IMR-90 (cell line): ENCODE results near the gene FAM163B. TPM values are rescaled to one million over a fixed set of nuclear protein-coding genes. Genes with fewer than 3 reads are reported as not detected.

Source experiments
- ATAC-seq: fragments of 200-7000 bp; cut with Tn5 transposase; 2 replicates; pipeline ENCODE4 v1.9.1; 2020; ENCODE audit warnings: low read depth, mild to moderate bottlenecking, moderate library complexity
- BruUV-seq: library from RNA; stranded (reverse); fragments of 400-500 nt; replicated peaks from 2 replicates; lab custom pipeline; 2021; lab: Mats Ljungman, UMichigan
- CTCF ChIA-PET: fragments of 300-600 bp; formaldehyde crosslinking; extraction: SDS; loops from one replicate; lab custom pipeline; 2021; ENCODE audit warnings: antibody characterized with exemption; lab: Yijun Ruan, JAX
- POLR2A ChIA-PET: fragments of 300-600 bp; sonication (Branson Sonifier 250); formaldehyde crosslinking; loops from one replicate; lab custom pipeline; 2022; ENCODE audit warnings: antibody characterized with exemption; ENCODE audit not compliant: unreplicated experiment; lab: Charles Lee
- DNase-seq: peaks from one replicate; pipeline ENCODE4 v3.0.0; 2013
- H2AFZ ChIP-seq: replicated peaks from 2 replicates; pipeline ENCODE3; 2013; ENCODE audit warnings: low read length, mild to moderate bottlenecking; ENCODE audit not compliant: poor library complexity
- H2AK5ac ChIP-seq: 2 replicates; pipeline ENCODE4 v1.6.1; 2013; ENCODE audit warnings: low read depth, low read length, inconsistent platforms
- H2AK9ac ChIP-seq: replicated peaks from 2 replicates; pipeline ENCODE3; 2013; ENCODE audit warnings: mild to moderate bottlenecking, low read depth, low read length, moderate library complexity; ENCODE audit not compliant: poor library complexity
- H2BK120ac ChIP-seq: 2 replicates; pipeline ENCODE4 v1.6.1; 2013; ENCODE audit warnings: low read depth, low read length, inconsistent platforms
- H2BK15ac ChIP-seq: 3 replicates; pipeline ENCODE4 v1.6.1; 2013; ENCODE audit warnings: low read depth, low read length, inconsistent platforms
- H2BK20ac ChIP-seq: 2 replicates; pipeline ENCODE4 v1.6.1; 2013; ENCODE audit warnings: low read depth, mild to moderate bottlenecking, inconsistent platforms, low read length, moderate library complexity
- H2BK5ac ChIP-seq: 2 replicates; pipeline ENCODE4 v1.6.1; 2013; ENCODE audit warnings: mild to moderate bottlenecking, low read depth, low read length, inconsistent platforms; ENCODE audit not compliant: poor library complexity, severe bottlenecking
- H3K14ac ChIP-seq: replicated peaks from 2 replicates; pipeline ENCODE4 v1.6.1; 2013; ENCODE audit warnings: low read depth, low read length, inconsistent platforms
- H3K18ac ChIP-seq: 2 replicates; pipeline ENCODE4 v1.6.1; 2013; ENCODE audit warnings: low read depth, low read length, control low read depth
- H3K23ac ChIP-seq: 2 replicates; pipeline ENCODE4 v1.6.1; 2013; ENCODE audit warnings: low read depth, low read length, inconsistent platforms
- H3K27ac ChIP-seq: 2 replicates; pipeline ENCODE4 v1.5.1; 2013; ENCODE audit warnings: mild to moderate bottlenecking, control low read depth, low read length; ENCODE audit not compliant: insufficient read depth
- H3K27me3 ChIP-seq: 2 replicates; pipeline ENCODE4 v1.6.1; 2013; ENCODE audit warnings: low read length; ENCODE audit not compliant: control insufficient read depth, insufficient read depth
- H3K36me3 ChIP-seq: 2 replicates; pipeline ENCODE4 v1.6.1; 2013; ENCODE audit warnings: low read length, mixed read lengths; ENCODE audit not compliant: control insufficient read depth, insufficient read depth
- H3K4ac ChIP-seq: 2 replicates; pipeline ENCODE4 v1.6.1; 2013; ENCODE audit warnings: low read depth, low read length, inconsistent platforms
- H3K4me1 ChIP-seq: 2 replicates; pipeline ENCODE4 v1.6.1; 2013; ENCODE audit warnings: low read length, mixed read lengths; ENCODE audit not compliant: control insufficient read depth, insufficient read depth
- H3K4me2 ChIP-seq: 2 replicates; pipeline ENCODE4 v1.6.1; 2013; ENCODE audit warnings: low read depth, mild to moderate bottlenecking, control low read depth, low read length, moderate library complexity
- H3K4me3 ChIP-seq: 2 replicates; pipeline ENCODE4 v1.5.1; 2013; ENCODE audit warnings: low read depth, mild to moderate bottlenecking, control low read depth, low read length, moderate library complexity; ENCODE audit not compliant: insufficient read depth
- H3K56ac ChIP-seq: 2 replicates; pipeline ENCODE4 v1.6.1; 2013; ENCODE audit warnings: low read length, inconsistent platforms; ENCODE audit not compliant: insufficient read depth; ENCODE audit errors: extremely low read depth
- H3K79me1 ChIP-seq, 2 experiments: 2 replicates each; pipeline ENCODE4 v1.6.1; 2013; ENCODE audit warnings: low read length in 2 of 2, inconsistent platforms in 1 of 2, low read depth in 1 of 2
- H3K9ac ChIP-seq: 2 replicates; pipeline ENCODE4 v1.6.1; 2013; ENCODE audit warnings: low read depth, low read length, control low read depth
- H3K9me1 ChIP-seq: 2 replicates; pipeline ENCODE4 v1.6.1; 2013; ENCODE audit warnings: low read length, inconsistent platforms; ENCODE audit not compliant: insufficient read depth
- H3K9me3 ChIP-seq: 2 replicates; pipeline ENCODE4 v1.6.1; 2013; ENCODE audit warnings: low read length; ENCODE audit not compliant: control insufficient read depth, insufficient read depth
- H4K20me1 ChIP-seq: 2 replicates; pipeline ENCODE4 v1.6.1; 2013; ENCODE audit warnings: low read length, inconsistent platforms; ENCODE audit not compliant: insufficient read depth
- H4K5ac ChIP-seq: 2 replicates; pipeline ENCODE4 v1.6.1; 2013; ENCODE audit warnings: mild to moderate bottlenecking, low read depth, low read length, control low read depth
- H4K8ac ChIP-seq, 2 experiments: 2 replicates each; pipeline ENCODE4 v1.6.1; 2013; ENCODE audit warnings: low read depth in 2 of 2, low read length in 2 of 2, control low read depth in 1 of 2, inconsistent platforms in 1 of 2
- H4K91ac ChIP-seq: 2 replicates; pipeline ENCODE4 v1.6.1; 2013; ENCODE audit warnings: low read depth, low read length, inconsistent platforms; ENCODE audit not compliant: insufficient read depth
- BHLHE40 ChIP-seq: fragments of 150-350 bp; IDR thresholded peaks from 2 replicates; pipeline ENCODE4 v1.6.1; 2016; ENCODE audit warnings: mild to moderate bottlenecking, low read depth, low read length
- CEBPB ChIP-seq: IDR thresholded peaks from 2 replicates; pipeline ENCODE4 v1.6.1; 2012; ENCODE audit warnings: low read depth, low read length, improper control_type of control experiment
- CHD1 ChIP-seq: IDR thresholded peaks from 2 replicates; pipeline ENCODE4 v1.6.1; 2012; ENCODE audit warnings: low read depth, low read length, improper control_type of control experiment
- CTCF ChIP-seq: conservative IDR thresholded peaks from 2 replicates; pipeline ENCODE4 v1.5.1; 2012; ENCODE audit warnings: mild to moderate bottlenecking, low read depth, low read length, improper control_type of control experiment
- FOS ChIP-seq: fragments of 150-350 bp; IDR thresholded peaks from 2 replicates; pipeline ENCODE4 v1.6.1; 2016; ENCODE audit warnings: low read depth, low read length
- MAFK ChIP-seq: IDR thresholded peaks from 2 replicates; pipeline ENCODE4 v1.6.1; 2012; ENCODE audit warnings: low read depth, low read length, improper control_type of control experiment
- MAZ ChIP-seq: IDR thresholded peaks from 2 replicates; pipeline ENCODE4 v1.6.1; 2012; ENCODE audit warnings: low read depth, mild to moderate bottlenecking, low read length, improper control_type of control experiment, moderate library complexity, borderline replicate concordance
- MXI1 ChIP-seq: IDR thresholded peaks from 2 replicates; pipeline ENCODE4 v1.6.1; 2012; ENCODE audit warnings: low read depth, mild to moderate bottlenecking, low read length, moderate library complexity, borderline replicate concordance
- NFE2L2 ChIP-seq: fragments of 150-350 bp; IDR thresholded peaks from 2 replicates; pipeline ENCODE4 v1.6.1; 2016; ENCODE audit warnings: low read depth, mild to moderate bottlenecking, low read length
- POLR2A ChIP-seq: IDR thresholded peaks from 2 replicates; pipeline ENCODE4 v1.6.1; 2012; ENCODE audit warnings: mild to moderate bottlenecking, low read depth, low read length
- RAD21 ChIP-seq: IDR thresholded peaks from 2 replicates; pipeline ENCODE4 v1.6.1; 2012; ENCODE audit warnings: low read length, improper control_type of control experiment
- RCOR1 ChIP-seq: IDR thresholded peaks from 2 replicates; pipeline ENCODE4 v1.6.1; 2012; ENCODE audit warnings: mild to moderate bottlenecking, low read length, improper control_type of control experiment; ENCODE audit not compliant: insufficient replicate concordance
- RFX5 ChIP-seq: IDR thresholded peaks from 2 replicates; pipeline ENCODE4 v1.8.0; 2012; ENCODE audit warnings: low read depth, mild to moderate bottlenecking, low read length, moderate library complexity
- SMC3 ChIP-seq: fragments of 150-350 bp; IDR thresholded peaks from 2 replicates; pipeline ENCODE4 v1.6.1; 2016; ENCODE audit warnings: low read depth, mild to moderate bottlenecking, antibody characterized with exemption, low read length, moderate library complexity
- USF2 ChIP-seq: fragments of 150-350 bp; IDR thresholded peaks from 2 replicates; pipeline ENCODE4 v1.6.1; 2017; ENCODE audit warnings: mild to moderate bottlenecking, antibody characterized with exemption, low read length, low read depth
- WGBS, 2 experiments: methylation state at CpG; one replicate each; pipeline versions ENCODE4 v1.1.5 to v1.1.7; 2013; ENCODE audit warnings: missing lambda C conversion rate in 2 of 2; ENCODE audit not compliant: insufficient read length in 1 of 2; ENCODE audit errors: extremely low coverage in 2 of 2; 5-methylcytosine and 5-hydroxymethylcytosine counted together
- dilution Hi-C: fragments of 300-500 bp; cut with HindIII; formaldehyde crosslinking; loops from one replicate; pipeline ENCODE4 v1.14.3; 2018; ENCODE audit warnings: low sequenced_read_pairs; ENCODE audit not compliant: unreplicated experiment
- in situ Hi-C: fragments of 300-500 bp; cut with MboI; formaldehyde crosslinking; loops from 3 replicates; pipeline ENCODE4 v1.14.3; 2019; ENCODE audit warnings: low sequenced_read_pairs, inconsistent platforms, mixed read lengths
- intact Hi-C: fragments of 100-400 bp; cut with micrococcal nuclease; formaldehyde crosslinking; loops from 2 replicates; pipeline ENCODE4 v1.10.0; 2022
- polyA plus RNA-seq, 3 experiments: library from polyadenylated mRNA; depleted of rRNA; stranded (reverse); fragments of >200 nt; gene quantifications; 2 replicates each; pipeline ENCODE4 v1.2.3, GENCODE V29; 2012; ENCODE audit warnings: low replicate concordance in 1 of 3
- total RNA-seq: library from RNA; depleted of rRNA; stranded (reverse); fragments of >200 nt; gene quantifications from 2 replicates; pipeline ENCODE4 v1.2.3, GENCODE V29; 2012

Gene FAM163B
- total and polyA plus RNA-seq, 2 of the 4 experiments (the other 2 are of a cell fraction) = not detected

GRCh38 chr9:133532937-133533668 lies 76.1 kb downstream of the FAM163B start (continued):
- TF ChIP-seq SMC3 = peak; percentile 73

- Histone ChIP-seq H3K79me1 (no peaks in the 10 kb centered on the region), H3K4me2 (no peak overlapping the region), H3K4me1 (peaks cover 4% of the 10 kb centered on the region; the same call in 1 of the 2 replicates), H3K27me3 (peaks cover 76% of the 10 kb centered on the region), H2BK120ac (no peak overlapping the region), H4K91ac (no peak overlapping the region), H3K9ac (no peak overlapping the region), H3K14ac (no peak overlapping the region), H2BK15ac (no peak overlapping the region), H2AK5ac (no peak overlapping the region), H2AK9ac (no peak overlapping the region), H2BK20ac (no peak overlapping the region), H3K18ac (no peak overlapping the region), H3K36me3 (no peaks in the 10 kb centered on the region), H2AFZ (no peak overlapping the region), H3K9me3 (no peaks in the 10 kb centered on the region), H3K23ac (no peak overlapping the region), H3K56ac (no peak overlapping the region), H4K20me1 (peaks cover 5% of the 10 kb centered on the region; the same call in 1 of the 2 replicates), H3K27ac (no peak overlapping the region), H4K5ac (no peak overlapping the region), H4K8ac (no peak overlapping the region), H3K9me1 (no peaks in the 10 kb centered on the region), H3K4me3 (no peak overlapping the region), H2BK5ac (no peak overlapping the region), H3K4ac (no peak overlapping the region)
- ChIA-PET POLR2A (no interaction called here), CTCF (no interaction called here)
- in situ Hi-C loops (loop anchor here (10.0 kb wide), 2 partner anchors 204 to 464 kb away; partner anchors contain the start of genes SARDH and VAV2), intact Hi-C loops (no loop called here), dilution Hi-C loops (no loop called here)
- WGBS, 2 experiments = 49% methylated on average over 9 of the region's 9 CpGs; no CpG with 5 or more reads in 1 of the 2 experiments
- DNase-seq (no peak), ATAC-seq (no peak)
- BruUV-seq = no TSS peak
- TF ChIP-seq BHLHE40 (no peak), NFE2L2 (no peak), POLR2A (no peak), CTCF (no peak), SMC3 (no peak), RFX5 (no peak), MAZ (no peak), MAFK (no peak), USF2 (no peak), MXI1 (no peak), CHD1 (no peak), CEBPB (no peak), RAD21 (no peak), FOS (no peak), RCOR1 (no peak)
These were observed 77.9 kb downstream of the FAM163B start for GRCh38 chr9:133531293-133531692.
